OCI-M2 (cell line): ENCODE measurements around the gene SNX30.
A peak's percentile ranks its signal among the peaks of the same experiment; 100 is the strongest.

Experiments
- DNase-seq: peaks from one replicate; lab custom pipeline; 2025; ENCODE audit not compliant: unreplicated experiment; lab: John Stamatoyannopoulos, UW

Gene SNX30

DNA sequence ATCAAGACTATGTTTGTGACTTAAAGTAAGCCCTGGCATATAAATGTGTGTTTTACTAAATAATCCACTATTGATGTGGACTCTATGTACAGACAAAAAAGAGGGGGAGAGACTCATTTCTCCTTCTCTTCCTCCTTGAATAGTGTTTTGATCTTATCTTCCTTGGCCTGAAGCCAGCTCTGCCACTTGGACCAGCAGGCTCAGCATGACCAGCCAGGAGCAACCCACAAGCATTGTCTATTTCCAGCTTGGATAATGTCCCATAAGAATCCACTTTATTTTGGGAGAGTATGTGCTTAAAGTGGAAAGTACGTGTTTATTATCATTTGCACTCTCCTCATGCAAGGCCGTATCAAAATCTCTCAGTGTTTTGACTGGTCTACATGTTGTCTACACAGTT is 164.0 kb downstream of the SNX30 start:
- DNase-seq = no peak

GRCh38 chr9:112917047-112917986 is 166.8 kb downstream of the SNX30 start:
- no peak for DNase-seq

GRCh38 chr9:112917987-112918362 is 167.4 kb downstream of the SNX30 start:
- no peak for DNase-seq

DNA sequence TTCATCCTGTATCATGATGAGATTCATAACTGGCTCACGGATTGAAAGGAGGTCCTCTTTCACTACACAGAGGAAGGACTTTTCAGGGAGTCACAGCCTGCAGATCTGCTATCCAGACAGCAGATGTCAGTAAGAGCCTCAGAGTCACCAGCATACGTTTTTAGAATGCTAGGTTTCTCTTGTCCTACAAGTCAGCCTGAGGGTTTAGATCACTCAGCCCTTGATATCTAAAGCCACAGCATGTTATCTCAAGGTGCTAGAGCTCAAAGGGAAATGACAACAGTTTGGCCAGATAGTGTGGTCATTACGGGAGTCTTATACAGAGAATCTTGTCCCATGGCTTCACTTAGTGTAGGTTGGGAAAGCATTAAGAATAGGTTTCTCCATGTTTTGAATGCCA is 171.0 kb downstream of the SNX30 start:
- DNase-seq = peak; percentile 13
